IPS-11a (cell line): ENCODE data around the gene AHNAK2.
"Not testable (repeated sequence)": the region's sequence is repeated elsewhere in the genome, so short reads cannot be mapped to it uniquely, and the experiment has no call there.

Source experiments
- H3K4me3 ChIP-seq: one replicate; pipeline ENCODE4 v1.5.1; 2013; ENCODE audit warnings: low read depth, low read length, control low read depth

AHNAK2 gene

GRCh38 chr14:104954746-104955395, 23.3 kb downstream of the AHNAK2 start:
- no peak overlapping the region for H3K4me3 ChIP-seq

DNA sequence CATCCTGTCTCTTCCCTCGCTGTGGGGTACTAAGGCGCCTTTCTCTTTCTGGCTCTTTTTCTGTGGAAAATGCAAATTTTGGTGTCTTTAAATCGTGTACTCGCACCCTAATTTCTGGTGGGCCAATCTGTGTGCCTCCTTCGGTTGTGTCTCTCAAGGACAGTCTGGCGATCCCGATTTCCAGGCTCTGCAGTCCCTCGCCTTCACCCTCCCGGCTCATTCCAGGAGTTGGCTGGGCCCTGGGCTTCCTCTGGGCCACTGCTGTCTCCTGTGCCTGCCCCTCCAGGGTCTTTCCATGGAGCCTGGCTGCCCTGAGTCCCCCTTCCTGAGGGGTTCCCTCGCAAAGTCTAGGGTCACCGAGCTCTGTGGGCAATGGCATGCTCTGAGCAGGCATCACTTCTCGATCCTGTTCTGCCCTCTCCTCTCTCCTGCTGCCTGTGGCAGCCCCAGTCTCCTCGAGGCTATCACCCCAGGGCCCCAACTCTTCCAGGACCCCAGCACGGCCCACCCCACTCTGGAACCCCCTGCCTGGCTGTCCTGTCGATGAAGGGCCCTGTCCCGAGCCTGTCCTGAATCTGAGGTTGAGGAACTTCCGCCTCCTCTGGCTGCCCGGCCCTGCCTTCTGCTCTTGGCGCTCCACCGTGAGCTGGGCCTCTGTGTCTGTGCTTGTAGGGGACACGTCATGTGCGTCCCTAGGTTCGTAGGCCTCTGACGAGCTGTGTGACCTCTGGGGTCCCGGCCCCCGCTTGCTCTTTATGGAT, 24.1 kb downstream of the AHNAK2 start:
- H3K4me3 ChIP-seq, result no peak overlapping the region

DNA sequence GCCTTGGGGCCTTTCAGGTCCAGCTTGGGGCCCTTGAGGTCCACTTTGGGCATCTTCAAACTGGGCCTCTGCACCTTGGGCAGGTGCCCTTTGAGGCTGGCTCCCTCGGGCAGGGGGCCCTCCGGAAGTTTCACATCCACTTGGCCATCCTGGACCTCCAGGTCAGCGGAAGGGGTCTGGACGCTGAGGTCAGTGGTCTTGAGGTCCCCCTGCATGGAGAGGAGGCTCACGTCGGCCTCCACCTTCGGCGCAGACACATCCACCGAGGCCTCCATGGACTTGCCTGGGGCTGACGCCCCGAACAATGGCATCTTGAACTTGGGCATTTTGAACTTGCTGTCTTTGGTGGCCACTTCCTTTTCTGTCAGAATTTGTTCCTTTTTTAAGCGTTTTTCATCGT, 25.1 kb downstream of the AHNAK2 start:
- H3K4me3 ChIP-seq, result no peak overlapping the region

DNA sequence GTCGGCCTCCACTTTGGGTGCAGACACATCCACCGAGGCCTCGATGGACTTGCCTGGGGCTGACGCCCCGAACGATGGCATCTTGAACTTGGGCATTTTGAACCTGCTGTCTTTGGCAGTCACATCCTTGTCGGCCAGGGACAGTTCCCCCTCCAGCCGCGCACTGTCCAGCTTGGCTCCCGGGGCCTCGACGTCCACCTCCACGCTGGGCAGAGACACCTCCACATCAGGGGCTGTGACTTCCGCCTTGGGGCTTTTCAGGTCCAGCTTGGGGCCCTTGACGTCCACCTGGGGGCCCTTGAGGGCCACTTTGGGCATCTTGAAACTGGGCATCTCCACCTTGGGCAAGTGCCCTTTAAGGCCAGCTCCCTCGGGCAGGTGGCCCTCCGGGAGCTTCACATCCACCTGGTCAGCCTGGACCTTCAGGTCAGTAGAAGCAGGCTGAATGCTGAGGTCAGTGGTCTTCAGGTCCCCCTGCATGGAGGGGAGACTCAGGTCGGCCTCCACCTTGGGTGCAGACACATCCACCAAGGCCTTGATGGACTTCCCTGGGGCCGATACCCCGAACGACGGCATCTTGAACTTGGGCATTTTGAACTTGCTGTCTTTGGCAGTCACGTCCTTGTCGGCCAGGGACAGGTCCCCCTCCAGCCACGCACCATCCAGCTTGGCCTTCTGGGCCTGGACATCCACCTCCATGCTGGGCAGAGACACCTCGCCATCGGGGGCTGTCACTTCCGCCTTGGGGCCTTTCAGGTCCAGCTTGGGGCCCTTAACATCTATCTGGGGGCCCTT, 26.1 kb downstream of the AHNAK2 start:
- H3K4me3 ChIP-seq, result not testable (repeated sequence)

GRCh38 chr14:104950701-104951100, 27.5 kb downstream of the AHNAK2 start:
- H3K4me3 ChIP-seq, result not testable (repeated sequence)

- no peak overlapping the region for H3K4me3 ChIP-seq
Observed at GRCh38 chr14:104950021-104950420, 28.2 kb downstream of the AHNAK2 start.

- not testable (repeated sequence) for H3K4me3 ChIP-seq
Observed at GRCh38 chr14:104949406-104949955, 28.7 kb downstream of the AHNAK2 start.

DNA sequence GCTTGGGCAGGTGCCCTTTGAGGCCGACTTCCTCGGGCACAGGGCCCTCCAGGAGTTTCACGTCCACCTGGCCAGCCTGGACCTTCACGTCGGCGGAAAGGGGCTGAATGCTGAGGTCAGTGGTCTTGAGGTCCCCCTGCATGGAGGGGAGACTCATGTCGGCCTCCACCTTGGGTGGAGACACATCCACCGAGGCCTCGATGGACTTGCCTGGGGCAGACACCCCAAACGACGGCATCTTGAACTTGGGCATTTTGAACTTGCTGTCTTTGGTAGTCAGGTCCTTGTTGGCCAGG, 29.5 kb downstream of the AHNAK2 start:
- no peak overlapping the region for H3K4me3 ChIP-seq

GRCh38 chr14:104947881-104948735, 30.1 kb downstream of the AHNAK2 start:
- H3K4me3 ChIP-seq, result not testable (repeated sequence)

- H3K4me3 ChIP-seq, result not testable (repeated sequence)
Observed at GRCh38 chr14:104947201-104947600, 31.0 kb downstream of the AHNAK2 start.

DNA sequence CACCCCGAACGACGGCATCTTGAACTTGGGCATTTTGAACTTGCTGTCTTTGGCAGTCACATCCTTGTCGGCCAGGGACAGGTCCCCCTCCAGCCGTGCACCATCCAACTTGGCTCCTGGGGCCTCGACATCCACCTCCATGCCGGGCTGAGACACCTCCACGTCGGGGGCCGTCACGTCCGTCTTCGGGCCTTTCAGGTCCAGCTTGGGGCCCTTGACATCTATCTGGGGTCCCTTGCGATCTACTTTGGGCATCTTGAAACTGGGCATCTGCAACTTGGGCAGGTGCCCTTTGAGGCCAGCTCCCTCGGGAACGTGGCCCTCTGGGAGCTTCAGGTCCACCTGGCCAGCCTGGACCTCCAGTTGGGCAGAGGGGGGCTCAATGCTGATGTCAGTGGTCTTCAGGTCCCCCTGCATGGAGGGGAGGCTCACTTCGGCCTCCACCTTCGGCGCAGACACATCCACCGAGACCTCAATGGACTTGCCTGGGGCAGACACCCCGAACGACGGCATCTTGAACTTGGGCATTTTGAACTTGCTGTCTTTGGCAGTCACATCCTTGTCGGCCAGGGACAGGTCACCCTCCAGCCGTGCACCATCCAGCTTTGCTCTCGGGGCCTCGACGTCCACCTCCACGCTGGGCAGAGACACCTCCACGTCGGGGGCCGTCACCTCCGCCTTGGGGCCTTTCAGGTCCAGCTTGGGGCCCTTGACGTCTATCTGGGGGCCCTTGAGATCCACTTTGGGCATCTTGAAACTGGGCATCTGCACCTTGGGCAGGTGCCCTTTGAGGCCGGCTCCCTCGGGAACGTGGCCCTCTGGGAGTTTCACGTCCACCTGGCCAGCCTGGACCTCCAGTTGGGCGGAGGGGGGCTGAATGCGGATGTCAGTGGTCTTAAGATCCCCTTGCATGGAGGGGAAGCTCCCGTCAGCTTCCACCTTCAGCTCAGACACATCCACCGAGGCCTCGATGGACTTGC, 31.9 kb downstream of the AHNAK2 start:
- not testable (repeated sequence) for H3K4me3 ChIP-seq

- not testable (repeated sequence) for H3K4me3 ChIP-seq
Observed at GRCh38 chr14:104945266-104945665, 32.9 kb downstream of the AHNAK2 start.

DNA sequence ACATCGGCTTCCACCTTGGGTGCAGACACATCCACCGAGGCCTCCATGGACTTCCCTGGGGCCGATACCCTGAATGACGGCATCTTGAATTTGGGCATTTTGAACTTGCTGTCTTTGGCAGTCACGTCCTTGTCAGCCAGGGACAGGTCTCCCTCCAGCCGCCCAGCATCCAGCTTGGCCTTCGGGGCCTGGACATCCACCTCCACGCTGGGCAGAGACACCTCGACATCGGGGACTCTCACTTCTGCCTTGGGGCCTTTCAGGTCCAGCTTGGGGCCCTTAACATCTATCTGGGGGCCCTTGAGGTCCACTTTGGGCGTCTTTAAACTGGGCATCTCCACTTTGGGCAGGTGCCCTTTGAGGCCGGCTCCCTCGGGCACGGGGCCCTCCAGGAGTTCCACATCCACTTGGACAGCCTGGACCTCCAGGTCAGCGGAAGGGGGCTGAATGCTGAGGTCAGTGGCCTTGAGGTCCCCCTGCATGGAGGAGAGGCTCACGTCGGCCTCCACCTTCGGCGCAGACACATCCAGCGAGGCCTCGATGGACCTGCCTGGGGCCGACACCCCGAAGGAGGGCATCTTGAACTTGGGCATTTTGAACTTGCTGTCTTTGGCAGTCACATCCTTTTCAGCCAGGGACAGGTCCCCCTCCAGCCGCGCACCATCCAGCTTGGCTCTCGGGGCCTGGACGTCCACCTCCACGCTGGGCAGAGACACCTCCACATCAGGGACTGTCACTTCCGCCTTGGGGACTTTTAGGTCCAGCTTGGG, 33.6 kb downstream of the AHNAK2 start:
- H3K4me3 ChIP-seq, result not testable (repeated sequence)

DNA sequence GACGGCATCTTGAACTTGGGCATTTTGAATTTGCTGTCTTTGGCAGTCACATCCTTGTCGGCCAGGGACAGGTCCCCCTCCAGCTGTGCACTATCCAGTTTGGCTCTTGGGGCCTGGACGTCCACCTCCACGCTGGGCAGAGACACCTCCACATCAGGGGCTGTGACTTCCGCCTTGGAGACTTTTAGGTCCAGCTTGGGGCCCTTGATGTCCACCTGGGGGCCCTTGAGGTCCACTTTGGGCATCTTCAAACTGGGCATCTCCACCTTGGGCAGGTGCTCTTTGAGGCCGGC, 34.2 kb downstream of the AHNAK2 start:
- not testable (repeated sequence) for H3K4me3 ChIP-seq

DNA sequence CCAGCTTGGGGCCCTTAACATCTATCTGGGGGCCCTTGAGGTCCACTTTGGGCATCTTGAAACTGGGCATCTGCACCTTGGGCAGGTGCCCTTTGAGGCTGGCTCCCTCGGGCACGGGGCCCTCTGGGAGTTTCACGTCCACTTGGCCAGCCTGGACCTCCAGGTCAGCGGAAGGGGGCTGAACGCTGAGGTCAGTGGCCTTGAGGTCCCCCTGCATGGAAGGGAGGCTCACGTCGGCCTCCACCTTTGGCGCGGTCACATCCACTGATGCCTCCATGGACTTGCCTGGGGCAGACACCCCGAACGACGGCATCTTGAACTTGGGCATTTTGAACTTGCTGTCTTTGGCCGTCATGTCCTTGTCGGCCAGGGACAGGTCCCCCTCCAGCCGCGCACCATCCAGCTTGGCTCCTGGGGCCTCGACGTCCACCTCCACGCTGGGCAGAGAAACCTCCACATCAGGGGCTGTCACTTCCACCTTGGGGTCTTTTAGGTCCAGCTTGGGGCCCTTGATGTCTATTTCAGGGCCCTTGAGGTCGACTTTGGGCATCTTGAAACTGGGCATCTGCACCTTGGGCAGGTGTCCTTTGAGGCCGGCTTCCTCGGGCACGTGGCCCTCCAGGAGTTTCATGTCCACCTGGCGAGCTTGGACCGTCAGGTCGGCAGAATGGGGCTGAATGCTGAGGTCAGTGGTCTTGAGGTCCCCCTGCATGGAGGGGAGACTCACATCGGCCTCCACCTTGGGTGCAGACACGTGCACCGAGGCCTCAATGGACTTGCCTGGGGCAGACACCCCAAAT, 34.8 kb downstream of the AHNAK2 start:
- not testable (repeated sequence) for H3K4me3 ChIP-seq

DNA sequence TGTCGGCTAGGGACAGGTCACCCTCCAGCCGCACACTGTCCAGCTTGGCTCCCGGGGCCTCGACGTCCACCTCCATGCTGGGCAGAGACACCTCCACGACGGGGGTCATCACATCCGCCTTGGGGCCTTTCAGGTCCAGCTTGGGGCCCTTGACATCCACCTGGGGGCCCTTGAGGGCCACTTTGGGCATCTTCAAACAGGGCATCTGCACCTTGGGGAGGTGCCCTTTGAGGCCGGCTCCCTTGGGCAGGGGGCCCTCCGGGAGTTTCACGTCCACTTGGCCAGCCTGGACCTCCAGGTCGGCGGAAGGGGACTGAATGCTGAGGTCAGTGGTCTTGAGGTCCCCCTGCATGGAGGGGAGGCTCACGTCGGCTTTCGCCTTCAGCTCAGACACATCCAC, 35.6 kb downstream of the AHNAK2 start:
- H3K4me3 ChIP-seq, result no peak overlapping the region

DNA sequence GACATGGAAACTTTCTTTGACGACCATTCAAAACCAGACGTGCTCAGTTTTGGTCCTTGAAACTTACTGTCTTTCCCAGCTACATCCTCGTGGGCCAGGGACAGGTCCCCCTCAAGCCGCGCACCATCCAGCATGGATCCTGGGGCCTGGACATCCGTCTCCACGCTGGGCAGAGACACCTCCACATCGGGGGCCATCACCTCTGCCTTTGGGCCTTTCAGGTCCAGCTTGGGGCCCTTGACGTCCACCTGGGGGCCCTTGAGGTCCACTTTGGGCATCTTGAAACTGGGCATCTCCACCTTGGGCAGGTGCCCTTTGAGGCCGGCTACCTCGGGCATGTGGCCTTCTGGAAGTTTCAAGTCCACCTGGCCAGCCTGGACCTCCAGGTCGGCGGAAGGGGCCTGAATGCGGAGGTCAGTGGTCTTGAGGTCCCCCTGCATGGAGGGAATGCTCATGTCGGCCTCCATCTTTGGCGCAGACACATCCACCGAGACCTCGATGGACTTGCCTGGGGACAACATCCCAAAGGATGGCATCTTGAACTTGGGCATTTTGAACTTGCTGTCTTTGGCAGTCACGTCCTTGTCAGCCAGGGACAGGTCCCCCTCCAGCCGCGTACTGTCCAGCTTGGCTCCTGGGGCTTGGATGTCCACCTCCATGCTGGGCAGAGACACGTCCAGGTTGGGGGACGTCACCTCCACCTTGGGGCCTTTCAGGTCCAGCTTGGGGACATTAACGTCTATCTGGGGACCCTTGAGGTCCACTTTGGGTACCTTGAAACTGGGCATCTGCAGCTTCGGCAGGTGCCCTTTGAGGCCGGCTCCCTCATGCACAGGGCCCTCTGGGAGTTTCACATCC, 36.4 kb downstream of the AHNAK2 start:
- no peak overlapping the region for H3K4me3 ChIP-seq
